ENCODE data around the gene NDUFV2. TPM values are rescaled to one million over a fixed set of nuclear protein-coding genes. Genes with fewer than 3 reads are reported as not detected.
A peak's percentile ranks its signal among the peaks of the same experiment; 100 is the strongest.

Gene NDUFV2
- total and polyA plus RNA-seq, 2 of the 8 experiments (the other 6 are each of a cell fraction or from before 2014, with no cell fraction given) = 90.8 to 191 TPM

DNA sequence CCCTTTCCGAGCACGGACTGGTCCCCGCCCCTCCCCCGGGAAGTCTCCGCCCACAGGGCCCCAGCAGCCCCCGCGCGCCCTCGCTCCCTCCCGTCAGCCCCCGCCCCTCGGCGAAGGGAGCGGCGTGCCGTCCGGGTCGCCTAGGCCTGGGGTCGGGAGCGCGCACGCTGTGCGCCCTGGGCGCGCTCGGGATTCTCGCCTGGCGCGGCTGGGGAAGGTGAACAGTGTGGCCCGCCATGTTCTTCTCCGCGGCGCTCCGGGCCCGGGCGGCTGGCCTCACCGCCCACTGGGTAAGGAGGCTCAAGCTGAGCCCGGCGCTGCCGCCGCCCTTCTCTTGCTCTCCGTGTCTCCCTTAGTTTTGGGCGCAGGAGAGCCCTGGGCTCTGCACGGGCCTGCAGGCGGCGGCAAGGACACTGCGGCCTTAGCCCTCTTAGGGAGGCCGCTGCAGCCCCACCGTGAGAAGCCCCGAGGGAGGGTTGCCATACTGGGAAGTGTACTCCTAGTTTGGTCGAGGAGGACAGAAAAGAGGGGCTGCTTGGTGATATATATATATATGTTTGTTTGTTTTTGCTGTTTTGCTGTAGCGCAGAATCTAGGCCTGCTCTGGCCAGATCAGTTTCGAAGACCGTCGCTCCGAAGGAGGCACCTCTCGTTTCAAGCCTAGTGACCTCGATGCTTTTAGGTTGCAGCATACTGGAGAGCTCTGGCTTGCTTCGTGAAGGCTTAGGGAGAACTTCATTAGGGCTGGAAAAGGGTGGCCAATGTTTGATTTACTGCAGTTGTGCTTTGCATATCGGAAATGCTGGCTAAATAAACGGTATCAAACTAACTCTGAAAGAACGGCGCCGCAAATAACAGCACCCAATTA is at the start of gene NDUFV2 (continued):
- TF ChIP-seq GABPA (IDR thresholded peaks at IDR 0.05; ENCODE audit: borderline replicate concordance, insufficient read depth, low read length) (no peak), EZH2 (IDR thresholded peaks at IDR 0.05; ENCODE audit: low read depth, low read length, severe bottlenecking) (no peak), BCL11A (IDR thresholded peaks at IDR 0.05; ENCODE audit: low read depth in 2 of 2, low read length in 2 of 2) (no peak), TAF7 (optimal IDR thresholded peaks at IDR 0.05; ENCODE audit: borderline replicate concordance, low read depth, low read length) (no peak), SP4 (IDR thresholded peaks at IDR 0.05; ENCODE audit: low read length) (peak; percentile 66; the same call in 1 of the 2 replicates), POLR2AphosphoS5 (IDR thresholded peaks at IDR 0.05; ENCODE audit: low read depth, low read length) (peak; percentile 65), CHD2 (IDR thresholded peaks at IDR 0.05; ENCODE audit: low read length) (peak; percentile 71), TEAD4 (IDR thresholded peaks at IDR 0.05; ENCODE audit: low read depth, low read length) (no peak), BRCA1 (IDR thresholded peaks at IDR 0.05; ENCODE audit: low read depth, low read length) (no peak), RXRA (IDR thresholded peaks at IDR 0.05; ENCODE audit: insufficient read depth, low read depth, low read length) (no peak), KDM4A (IDR thresholded peaks at IDR 0.05; ENCODE audit: low read depth, low read length, severe bottlenecking) (no peak), RFX5 (IDR thresholded peaks at IDR 0.05; ENCODE audit: borderline replicate concordance, low read depth, low read length) (no peak), SUZ12 (IDR thresholded peaks at IDR 0.05; ENCODE audit: low read length) (no peak), CEBPB (IDR thresholded peaks at IDR 0.05; ENCODE audit: low read depth, low read length) (no peak), RBBP5 (IDR thresholded peaks at IDR 0.05; ENCODE audit: borderline replicate concordance, low read depth, low read length) (peak; percentile 94), NANOG (IDR thresholded peaks at IDR 0.05; ENCODE audit: insufficient read depth, low read depth, low read length, poor library complexity, severe bottlenecking) (no peak), FOSL1 (IDR thresholded peaks at IDR 0.05; ENCODE audit: insufficient read depth, low read depth, low read length) (no peak), JUN (IDR thresholded peaks at IDR 0.05; ENCODE audit: low read depth, low read length) (no peak), CHD1 (IDR thresholded peaks at IDR 0.05; ENCODE audit: low read depth, low read length) (no peak)
- TF ChIP-seq, protein P1, sequence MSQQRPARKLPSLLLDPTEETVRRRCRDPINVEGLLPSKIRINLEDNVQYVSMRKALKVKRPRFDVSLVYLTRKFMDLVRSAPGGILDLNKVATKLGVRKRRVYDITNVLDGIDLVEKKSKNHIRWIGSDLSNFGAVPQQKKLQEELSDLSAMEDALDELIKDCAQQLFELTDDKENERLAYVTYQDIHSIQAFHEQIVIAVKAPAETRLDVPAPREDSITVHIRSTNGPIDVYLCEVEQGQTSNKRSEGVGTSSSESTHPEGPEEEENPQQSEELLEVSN (IDR thresholded peaks at IDR 0.05) = no peak; the same call in 1 of the 2 replicates
- TF ChIP-seq, protein P2, sequence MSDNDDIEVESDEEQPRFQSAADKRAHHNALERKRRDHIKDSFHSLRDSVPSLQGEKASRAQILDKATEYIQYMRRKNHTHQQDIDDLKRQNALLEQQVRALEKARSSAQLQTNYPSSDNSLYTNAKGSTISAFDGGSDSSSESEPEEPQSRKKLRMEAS (IDR thresholded peaks at IDR 0.05) = peak; percentile 58; the same call in 1 of the 2 replicates
- TF ChIP-seq, protein P3, sequence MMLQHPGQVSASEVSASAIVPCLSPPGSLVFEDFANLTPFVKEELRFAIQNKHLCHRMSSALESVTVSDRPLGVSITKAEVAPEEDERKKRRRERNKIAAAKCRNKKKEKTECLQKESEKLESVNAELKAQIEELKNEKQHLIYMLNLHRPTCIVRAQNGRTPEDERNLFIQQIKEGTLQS (IDR thresholded peaks at IDR 0.05; ENCODE audit: insufficient read depth, low read depth, low read length) = no peak
